Ascending aorta (tissue), 2 donors: ENCODE results near the gene PSD. TPM values are rescaled to one million over a fixed set of nuclear protein-coding genes. Genes with fewer than 3 reads are reported as not detected.

Experiments used
- DNase-seq, 2 donors: peaks; one replicate each; pipeline ENCODE4 v3.0.0-alpha.2; 2019; ENCODE audit warnings: low spot score in 2 of 2
- H3K27ac ChIP-seq, 2 donors: fragments of 200-600 bp; sonication (generic); one replicate each; pipeline ENCODE4 v1.5.1; 2016 to 2017; ENCODE audit warnings: mild to moderate bottlenecking in 1 of 2
- H3K27me3 ChIP-seq: fragments of 200-600 bp; sonication (generic); one replicate; pipeline ENCODE4 v1.5.1; 2017
- H3K36me3 ChIP-seq, 2 donors: fragments of 200-600 bp; sonication (generic); one replicate each; pipeline ENCODE4 v1.5.1; 2016
- H3K4me1 ChIP-seq, 2 donors: fragments of 200-600 bp; sonication (generic); one replicate each; pipeline ENCODE4 v1.5.1; 2016 to 2017; ENCODE audit warnings: mild to moderate bottlenecking in 1 of 2
- H3K4me3 ChIP-seq, 2 donors: fragments of 200-600 bp; sonication (generic); one replicate each; pipeline ENCODE4 v1.5.1; 2016 to 2017; ENCODE audit warnings: mild to moderate bottlenecking in 1 of 2
- H3K9me3 ChIP-seq, 2 donors: fragments of 200-600 bp; sonication (generic); one replicate each; pipeline ENCODE4 v1.5.1; 2016
- CTCF ChIP-seq, 3 experiments: fragments of 200-600 bp in 2 of 3; fragments of 450-650 bp in 1 of 3; sonication (generic) in 2 of 3; IDR thresholded peaks; one replicate each; pipeline ENCODE4 v1.5.1; 2016 to 2019; ENCODE audit warnings: antibody characterized with exemption in 3 of 3, mild to moderate bottlenecking in 1 of 3, moderate library complexity in 1 of 3
- intact Hi-C: fragments of 100-400 bp; cut with DNase I; formaldehyde crosslinking; loops from one replicate; pipeline ENCODE4 v1.15.1; 2023
- total RNA-seq: library from RNA; depleted of rRNA; stranded (reverse); fragments of >200 nt; gene quantifications from one replicate; pipeline ENCODE4 v1.1.0, GENCODE V29; 2016

The PSD gene
- total RNA-seq, 1 donor from 2014 or later, result not detected

- H3K9me3 ChIP-seq, result no peaks in the 10 kb centered on the region
- peaks cover 3 to 7% of the 10 kb centered on the region in 2 donors for H3K4me1 ChIP-seq
- no peak overlapping the region for H3K4me3 ChIP-seq
- H3K27me3 ChIP-seq, result peaks cover 22% of the 10 kb centered on the region
- no peak for DNase-seq
- TF ChIP-seq CTCF (IDR thresholded peaks at IDR 0.05), result no peak
- no peak overlapping the region for H3K27ac ChIP-seq
- no peaks in the 10 kb centered on the region for H3K36me3 ChIP-seq
- intact Hi-C loops, result no loop called here
These were observed 5.4 kb downstream of the PSD start for GRCh38 chr10:102413053-102413705.

GRCh38 chr10:102412293-102412692 is 6.3 kb downstream of the PSD start:
- Histone ChIP-seq H3K36me3 (no peaks in the 10 kb centered on the region), H3K9me3 (no peaks in the 10 kb centered on the region), H3K4me3 (no peak overlapping the region), H3K27ac (no peak overlapping the region), H3K4me1 (peaks cover 3 to 7% of the 10 kb centered on the region in 2 donors), H3K27me3 (peaks cover 19% of the 10 kb centered on the region)
- intact Hi-C loops, result no loop called here
- no peak for TF ChIP-seq CTCF (IDR thresholded peaks at IDR 0.05)
- DNase-seq, result no peak

GRCh38 chr10:102411341-102412255 is 7.0 kb downstream of the PSD start:
- DNase-seq, result no peak
- intact Hi-C loops, result no loop called here
- H3K9me3 ChIP-seq, result no peaks in the 10 kb centered on the region
- H3K27ac ChIP-seq, result no peak overlapping the region
- no peak for TF ChIP-seq CTCF (IDR thresholded peaks at IDR 0.05)
- no peaks in the 10 kb centered on the region for H3K36me3 ChIP-seq
- H3K27me3 ChIP-seq, result peaks cover 16% of the 10 kb centered on the region
- H3K4me1 ChIP-seq, result peaks cover 3 to 7% of the 10 kb centered on the region in 2 donors
- no peak overlapping the region for H3K4me3 ChIP-seq

GRCh38 chr10:102410429-102411073 is 8.0 kb downstream of the PSD start:
- H3K27ac ChIP-seq, result no peak overlapping the region
- no peaks in the 10 kb centered on the region for H3K9me3 ChIP-seq
- H3K4me1 ChIP-seq, result peaks cover 3 to 7% of the 10 kb centered on the region in 2 donors
- DNase-seq, result no peak
- no peaks in the 10 kb centered on the region for H3K36me3 ChIP-seq
- no peak for TF ChIP-seq CTCF (IDR thresholded peaks at IDR 0.05)
- intact Hi-C loops, result no loop called here
- peaks cover 16% of the 10 kb centered on the region for H3K27me3 ChIP-seq
- H3K4me3 ChIP-seq, result peak overlapping the region; percentile 2 to 40

- H3K27ac ChIP-seq, result no peak overlapping the region
- no peak for TF ChIP-seq CTCF (IDR thresholded peaks at IDR 0.05)
- no peaks in the 10 kb centered on the region for H3K9me3 ChIP-seq
- no peak for DNase-seq
- peak overlapping the region; percentile 2 to 63 for H3K4me3 ChIP-seq
- intact Hi-C loops, result no loop called here
- H3K27me3 ChIP-seq, result peaks cover 16% of the 10 kb centered on the region
- H3K4me1 ChIP-seq, result peaks cover 3 to 7% of the 10 kb centered on the region in 2 donors
- no peaks in the 10 kb centered on the region for H3K36me3 ChIP-seq
These were observed 8.8 kb downstream of the PSD start for GRCh38 chr10:102409604-102410428.
